ENCODE measurements around the gene AKAP13.

- TF ChIP-seq EZH2phosphoT487 (IDR thresholded peaks at IDR 0.05; ENCODE audit: low read depth) (no peak), CTCF (IDR thresholded peaks at IDR 0.05; ENCODE audit: low read depth, low read length) (no peak)
Measured at GRCh38 chr15:85681386-85681785, 301.0 kb downstream of the AKAP13 start.

Data from OCI-LY3 (cell line).